ENCODE data around the gene TUT7.

- TF ChIP-seq CTCF (IDR thresholded peaks at IDR 0.05), result no peak
- TF ChIP-seq EZH2phosphoT487 (IDR thresholded peaks at IDR 0.05), result no peak
- TF ChIP-seq EZH2 (IDR thresholded peaks at IDR 0.05), result no peak
Measured at GRCh38 chr9:86238861-86239770, 115.1 kb downstream of the TUT7 start.
